Esophagus muscularis mucosa (tissue), 4 donors: ENCODE data around the gene LYPD5.

Experiments used
- CTCF ChIP-seq, 3 experiments: fragments of 200-600 bp in 2 of 3; fragments of 450-650 bp in 1 of 3; sonication (generic) in 2 of 3; IDR thresholded peaks; one replicate each; pipeline ENCODE4 v1.5.1; 2017 to 2019; ENCODE audit warnings: antibody characterized with exemption in 3 of 3, mild to moderate bottlenecking in 2 of 3, moderate library complexity in 1 of 3
- EP300 ChIP-seq: sonication (generic); formaldehyde crosslinking; IDR thresholded peaks from one replicate; pipeline ENCODE4 v1.6.1; 2017; ENCODE audit warnings: antibody characterized with exemption
- POLR2A ChIP-seq: fragments of 450-650 bp; IDR thresholded peaks from one replicate; pipeline ENCODE4 v1.6.1; 2017; ENCODE audit warnings: antibody characterized with exemption, moderate library complexity, mild to moderate bottlenecking, low read depth
- POLR2AphosphoS5 ChIP-seq, 2 donors: sonication (generic); formaldehyde crosslinking; IDR thresholded peaks; one replicate each; pipeline ENCODE4 v1.6.1; 2017; ENCODE audit warnings: antibody characterized with exemption in 2 of 2

DNA sequence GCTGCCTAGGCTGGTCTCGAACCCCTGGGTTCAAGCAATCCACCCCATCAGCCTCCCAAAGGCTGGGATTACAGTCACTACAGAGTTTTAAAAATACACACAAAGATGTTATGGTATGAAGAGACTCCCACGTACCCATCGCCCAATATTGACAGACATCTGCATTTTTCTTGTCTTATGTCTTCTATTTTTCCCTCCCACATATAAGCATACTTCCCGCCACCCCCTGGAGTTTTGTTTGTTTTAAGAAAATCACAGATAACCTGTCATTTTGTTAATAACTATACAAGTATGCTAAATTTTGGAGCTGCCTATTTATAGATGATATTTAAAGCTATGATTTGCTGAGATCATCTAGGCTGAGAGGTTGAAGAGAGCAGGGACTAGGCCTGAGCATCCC, 41.3 kb downstream of the LYPD5 start:
- TF ChIP-seq CTCF (IDR thresholded peaks at IDR 0.05) (no peak), EP300 (no peak), POLR2A (no peak), POLR2AphosphoS5 (IDR thresholded peaks at IDR 0.05) (no peak)
